ENCODE measurements around the gene KCNN4. TPM values are rescaled to one million over a fixed set of nuclear protein-coding genes. Genes with fewer than 3 reads are reported as not detected.

Gene KCNN4
- total and polyA plus RNA-seq, 2 experiments from 2014 or later: 0.86 to 3.2 TPM

GRCh38 chr19:43777163-43777695 lies 3.5 kb downstream of the KCNN4 start:
- Histone ChIP-seq H3K9me2 (ENCODE audit: insufficient read depth) (no peaks in the 10 kb centered on the region), H3K27me3 (ENCODE audit: insufficient read depth) (peaks cover 36% of the 10 kb centered on the region), H3K36me3 (ENCODE audit: insufficient read depth) (no peaks in the 10 kb centered on the region), H3K4me1 (ENCODE audit: insufficient read depth) (peaks cover 36% of the 10 kb centered on the region), H3K4me2 (peak overlapping the region; percentile 63), H4K20me1 (replicated peaks; ENCODE audit: insufficient read depth) (no peaks in the 10 kb centered on the region), H3K4me3 (0 out of 2 replicates have a peak overlapping the region, but pooled peaks have one; percentile 20), H2AFZ (no peak overlapping the region), H3F3A (replicated peaks; ENCODE audit: low read depth) (no peaks in the 10 kb centered on the region), H3K79me2 (replicated peaks; ENCODE audit: insufficient read depth) (no peaks in the 10 kb centered on the region), H3K27ac (ENCODE audit: low read depth) (no peak overlapping the region)
- Mint-ChIP-seq H3K27me3 (ENCODE audit: insufficient read depth, low read depth, poor library complexity) (peaks cover 42% of the 10 kb centered on the region), H3K27ac (no peak overlapping the region), H3K4me1 (peaks cover 50% of the 10 kb centered on the region), H3K4me3 (no peak overlapping the region), H3K9me3 (no peaks in the 10 kb centered on the region; the same call in 2 of the 3 replicates), H3K36me3 (ENCODE audit: low read depth) (no peaks in the 10 kb centered on the region)
- TF ChIP-seq ZNF331 (CRISPR knock-in tag; IDR thresholded peaks at IDR 0.05; ENCODE audit: low read depth): no peak
- no peak for TF ChIP-seq STAT1 (IDR thresholded peaks at IDR 0.05; ENCODE audit: unreplicated experiment)
- no peak for TF ChIP-seq EZH2 (IDR thresholded peaks at IDR 0.05; ENCODE audit: low read depth, unreplicated experiment)
- TF ChIP-seq REST (IDR thresholded peaks at IDR 0.05; ENCODE audit: unreplicated experiment): no peak
- TF ChIP-seq ZNF462 (CRISPR knock-in tag; IDR thresholded peaks at IDR 0.05): no peak
- no peak for TF ChIP-seq CTCF (conservative IDR thresholded peaks at IDR 0.05; ENCODE audit: low read depth in 2 of 2)
- no peak for TF ChIP-seq JUNB (IDR thresholded peaks at IDR 0.05; ENCODE audit: unreplicated experiment)
- no peak for TF ChIP-seq NANOG (IDR thresholded peaks at IDR 0.05; ENCODE audit: borderline replicate concordance)
- no peak for TF ChIP-seq ZNF114 (CRISPR knock-in tag; IDR thresholded peaks at IDR 0.05)
- no peak for TF ChIP-seq EZH2phosphoT487 (IDR thresholded peaks at IDR 0.05; ENCODE audit: unreplicated experiment)
- TF ChIP-seq ETS1 (IDR thresholded peaks at IDR 0.05): no peak
- no peak for TF ChIP-seq POLR2AphosphoS5 (IDR thresholded peaks at IDR 0.05; ENCODE audit: low read depth)
- no peak for TF ChIP-seq CREB1 (CRISPR knock-in tag; IDR thresholded peaks at IDR 0.05; ENCODE audit: low read depth)
- DNase-seq (ENCODE audit: low spot score) (no peak), ATAC-seq (no peak)
